Measurements from ENCODE around the gene NKD2. TPM values are rescaled to one million over a fixed set of nuclear protein-coding genes. Genes with fewer than 3 reads are reported as not detected.
A peak's percentile ranks its signal among the peaks of the same experiment; 100 is the strongest.

The NKD2 gene
- total RNA-seq, 2 experiments from 2014 or later: 0.17 to 0.30 TPM

- H3K4me1 ChIP-seq (ENCODE audit: insufficient read depth, low read length): no peaks in the 10 kb centered on the region
- no peaks in the 10 kb centered on the region for H3K36me3 Mint-ChIP-seq (ENCODE audit: low read depth)
- CTCF ChIA-PET: interaction anchor here (0.8 kb wide), 1 partner anchor 109 kb away, joined by 3 read pairs; no protein-coding TSS in a partner anchor
- H3K36me3 ChIP-seq (ENCODE audit: insufficient read depth, low read length): no peaks in the 10 kb centered on the region
- H3K4me1 Mint-ChIP-seq (ENCODE audit: low read depth): no peaks in the 10 kb centered on the region
- TF ChIP-seq, protein P1, sequence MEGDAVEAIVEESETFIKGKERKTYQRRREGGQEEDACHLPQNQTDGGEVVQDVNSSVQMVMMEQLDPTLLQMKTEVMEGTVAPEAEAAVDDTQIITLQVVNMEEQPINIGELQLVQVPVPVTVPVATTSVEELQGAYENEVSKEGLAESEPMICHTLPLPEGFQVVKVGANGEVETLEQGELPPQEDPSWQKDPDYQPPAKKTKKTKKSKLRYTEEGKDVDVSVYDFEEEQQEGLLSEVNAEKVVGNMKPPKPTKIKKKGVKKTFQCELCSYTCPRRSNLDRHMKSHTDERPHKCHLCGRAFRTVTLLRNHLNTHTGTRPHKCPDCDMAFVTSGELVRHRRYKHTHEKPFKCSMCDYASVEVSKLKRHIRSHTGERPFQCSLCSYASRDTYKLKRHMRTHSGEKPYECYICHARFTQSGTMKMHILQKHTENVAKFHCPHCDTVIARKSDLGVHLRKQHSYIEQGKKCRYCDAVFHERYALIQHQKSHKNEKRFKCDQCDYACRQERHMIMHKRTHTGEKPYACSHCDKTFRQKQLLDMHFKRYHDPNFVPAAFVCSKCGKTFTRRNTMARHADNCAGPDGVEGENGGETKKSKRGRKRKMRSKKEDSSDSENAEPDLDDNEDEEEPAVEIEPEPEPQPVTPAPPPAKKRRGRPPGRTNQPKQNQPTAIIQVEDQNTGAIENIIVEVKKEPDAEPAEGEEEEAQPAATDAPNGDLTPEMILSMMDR (IDR thresholded peaks at IDR 0.05): no peak
- no peaks in the 10 kb centered on the region for H3K27me3 Mint-ChIP-seq
- peaks cover 0 to 18% of the 10 kb centered on the region in 2 experiments for H3K9me3 ChIP-seq (ENCODE audit: control insufficient read depth in 1 of 2, insufficient read depth in 1 of 2, low read length in 2 of 2)
- no peaks in the 10 kb centered on the region for H3K9me3 Mint-ChIP-seq
- no peak overlapping the region for H3K27ac Mint-ChIP-seq
- ATAC-seq (ENCODE audit: poor library complexity): no peak
- no peak overlapping the region for H3K27ac ChIP-seq (ENCODE audit: low read depth in 1 of 2, low read length in 2 of 2)
- POLR2A ChIA-PET: no interaction called here
- no peak overlapping the region for H3K4me3 Mint-ChIP-seq
- no peak overlapping the region for H3K4me3 ChIP-seq (ENCODE audit: low read length)
- no peaks in the 10 kb centered on the region for H3K27me3 ChIP-seq (ENCODE audit: control insufficient read depth in 1 of 2, insufficient read depth in 2 of 2, low read length in 2 of 2)
- DNase-seq: peak in 1 of 14 experiments; percentile 2
- intact Hi-C loops (cut with DNase I, micrococcal nuclease): no loop called here
Measured at GRCh38 chr5:1031306-1031959, 22.8 kb downstream of the NKD2 start.

DNA sequence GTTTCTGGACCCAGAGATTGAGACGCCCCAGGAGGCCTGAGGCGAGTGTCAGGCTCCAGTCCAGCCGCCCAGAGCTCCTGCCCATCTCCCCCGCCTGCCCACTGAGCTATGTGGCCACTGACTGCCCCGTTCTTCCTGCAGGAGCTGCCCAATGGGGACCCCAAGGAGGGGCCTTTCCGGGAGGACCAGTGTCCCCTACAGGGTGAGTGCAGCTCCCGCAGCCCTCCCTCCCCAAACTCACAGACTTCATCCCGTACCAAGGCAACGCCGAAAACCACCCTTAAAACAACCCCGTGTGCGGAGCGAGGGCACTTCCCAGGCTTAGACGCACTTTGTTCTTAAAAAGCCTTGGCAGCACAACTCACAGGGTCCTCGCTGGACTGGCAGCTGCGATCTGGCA lies 23.4 kb downstream of the NKD2 start:
- no peaks in the 10 kb centered on the region for H3K36me3 Mint-ChIP-seq (ENCODE audit: low read depth)
- no peaks in the 10 kb centered on the region for H3K27me3 ChIP-seq (ENCODE audit: control insufficient read depth in 1 of 2, insufficient read depth in 2 of 2, low read length in 2 of 2)
- POLR2A ChIA-PET: no interaction called here

DNA sequence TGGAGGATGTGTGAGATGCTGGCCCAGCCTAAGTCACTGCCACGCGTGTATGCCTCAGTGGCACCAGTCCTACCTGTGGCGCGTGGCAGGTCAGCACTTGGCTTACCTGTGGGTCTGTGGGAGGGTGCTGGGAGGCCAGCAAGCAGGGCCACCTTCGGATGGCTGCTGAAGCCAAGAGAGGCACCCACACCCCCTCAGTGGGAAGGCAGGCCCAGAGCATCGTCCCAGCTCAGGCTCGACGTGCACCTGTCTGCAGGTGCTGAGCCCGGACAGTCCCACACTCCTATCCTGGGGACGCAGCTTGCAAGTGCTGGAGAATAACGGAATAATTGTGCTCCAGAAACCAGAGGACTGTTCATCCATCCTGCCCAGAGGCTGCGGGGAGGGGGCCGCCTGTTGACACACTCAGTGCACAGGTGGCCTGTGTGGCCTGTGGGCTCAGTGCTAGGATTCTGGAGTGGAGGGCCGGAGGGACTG lies 24.0 kb downstream of the NKD2 start:
- no peaks in the 10 kb centered on the region for H3K27me3 ChIP-seq (ENCODE audit: control insufficient read depth in 1 of 2, insufficient read depth in 2 of 2, low read length in 2 of 2)
- no peaks in the 10 kb centered on the region for H3K4me1 ChIP-seq (ENCODE audit: insufficient read depth, low read length)
- CTCF ChIA-PET: no interaction called here
- ATAC-seq (ENCODE audit: poor library complexity): no peak
- H3K36me3 Mint-ChIP-seq (ENCODE audit: low read depth): no peaks in the 10 kb centered on the region
- no peaks in the 10 kb centered on the region for H3K36me3 ChIP-seq (ENCODE audit: insufficient read depth, low read length)
- DNase-seq: peak in 1 of 14 experiments; percentile 4
- no peak overlapping the region for H3K27ac ChIP-seq (ENCODE audit: low read depth in 1 of 2, low read length in 2 of 2)
- POLR2A ChIA-PET: no interaction called here
- H3K4me3 ChIP-seq (ENCODE audit: low read length): no peak overlapping the region
- no peaks in the 10 kb centered on the region for H3K9me3 Mint-ChIP-seq
- no peaks in the 10 kb centered on the region for H3K4me1 Mint-ChIP-seq (ENCODE audit: low read depth)
- H3K27ac Mint-ChIP-seq: no peak overlapping the region
- no peak overlapping the region for H3K4me3 Mint-ChIP-seq
- H3K9me3 ChIP-seq (ENCODE audit: control insufficient read depth in 1 of 2, insufficient read depth in 1 of 2, low read length in 2 of 2): peaks cover 0 to 18% of the 10 kb centered on the region in 2 experiments
- no peaks in the 10 kb centered on the region for H3K27me3 Mint-ChIP-seq
- intact Hi-C loops (cut with DNase I, micrococcal nuclease): no loop called here
- TF ChIP-seq, protein P1 (IDR thresholded peaks at IDR 0.05): no peak

More for the DNA sequence above, 23.4 kb downstream of the NKD2 start:
- Mint-ChIP-seq H3K4me3 (no peak overlapping the region), H3K27ac (no peak overlapping the region), H3K27me3 (no peaks in the 10 kb centered on the region), H3K9me3 (no peaks in the 10 kb centered on the region), H3K4me1 (ENCODE audit: low read depth) (no peaks in the 10 kb centered on the region)
- TF ChIP-seq, protein P1 (IDR thresholded peaks at IDR 0.05): no peak
- Histone ChIP-seq H3K36me3 (ENCODE audit: insufficient read depth, low read length) (no peaks in the 10 kb centered on the region), H3K9me3 (ENCODE audit: control insufficient read depth in 1 of 2, insufficient read depth in 1 of 2, low read length in 2 of 2) (peaks cover 0 to 18% of the 10 kb centered on the region in 2 experiments), H3K4me1 (ENCODE audit: insufficient read depth, low read length) (no peaks in the 10 kb centered on the region), H3K4me3 (ENCODE audit: low read length) (no peak overlapping the region), H3K27ac (ENCODE audit: low read depth in 1 of 2, low read length in 2 of 2) (no peak overlapping the region)
- ATAC-seq (ENCODE audit: poor library complexity) (no peak), DNase-seq (peak in 1 of 14 experiments; percentile 1)
- intact Hi-C loops (cut with DNase I, micrococcal nuclease): no loop called here
- CTCF ChIA-PET: no interaction called here

Data from CD4-positive, alpha-beta T cell (primary cell).